Activated B cell treated with CpG ODN at 0.5 μM for 24 hours (primary cell): ENCODE data around the gene GALM. TPM values are rescaled to one million over a fixed set of nuclear protein-coding genes. Genes with fewer than 3 reads are reported as not detected.

ENCODE experiments used
- ATAC-seq: fragments of 200-7000 bp; cut with Tn5 transposase; one replicate; pipeline ENCODE4 v1.10.0; 2021; ENCODE audit warnings: low read depth, mild to moderate bottlenecking, moderate library complexity
- CTCF ChIA-PET: fragments of 350-600 bp; sonication (Branson Sonifier 250); formaldehyde crosslinking; loops from one replicate; lab custom pipeline; 2021; ENCODE audit warnings: antibody characterized with exemption; lab: Charles Lee
- POLR2A ChIA-PET: fragments of 350-600 bp; sonication (Branson Sonifier 250); formaldehyde crosslinking; loops from one replicate; lab custom pipeline; 2021; ENCODE audit warnings: antibody characterized with exemption; lab: Charles Lee
- DNase-seq: peaks from one replicate; pipeline ENCODE4 v3.0.0; 2022
- H3K27ac Mint-ChIP-seq: one replicate; pipeline ENCODE4 v1.8.0; 2020; ENCODE audit warnings: mixed read lengths
- H3K27me3 Mint-ChIP-seq: one replicate; pipeline ENCODE4 v1.8.0; 2021; ENCODE audit warnings: mixed read lengths
- H3K36me3 Mint-ChIP-seq: one replicate; pipeline ENCODE4 v1.8.0; 2021; ENCODE audit warnings: low read depth, mixed read lengths
- H3K4me1 Mint-ChIP-seq: one replicate; pipeline ENCODE4 v1.8.0; 2021; ENCODE audit warnings: mixed read lengths
- H3K4me3 Mint-ChIP-seq: one replicate; pipeline ENCODE4 v1.8.0; 2020; ENCODE audit warnings: mild to moderate bottlenecking, mixed read lengths
- H3K9me3 Mint-ChIP-seq: one replicate; pipeline ENCODE4 v1.8.0; 2020; ENCODE audit warnings: mixed read lengths
- intact Hi-C: fragments of 100-400 bp; cut with micrococcal nuclease; formaldehyde crosslinking; loops from one replicate; pipeline ENCODE4 v1.15.1; 2024
- total RNA-seq: library from RNA; stranded (reverse); gene quantifications from 2 replicates; pipeline ENCODE4 v1.2.3, GENCODE V29; 2022
- TF ChIP-seq, protein P1 (sequence below): fragments of 200-600 bp; IDR thresholded peaks from one replicate; pipeline ENCODE4 v1.8.0; 2022; ENCODE audit warnings: antibody characterized with exemption, mild to moderate bottlenecking

Gene GALM
- total RNA-seq, 1 donor from 2014 or later = 5.4 TPM

GRCh38 chr2:38649176-38649728 lies 16.7 kb upstream of the GALM start:
- Mint-ChIP-seq H3K4me3 (no peak overlapping the region), H3K27ac (no peak overlapping the region), H3K36me3 (no peaks in the 10 kb centered on the region), H3K9me3 (no peaks in the 10 kb centered on the region), H3K27me3 (peaks cover 3% of the 10 kb centered on the region), H3K4me1 (peaks cover 20% of the 10 kb centered on the region)
- TF ChIP-seq, protein P1, sequence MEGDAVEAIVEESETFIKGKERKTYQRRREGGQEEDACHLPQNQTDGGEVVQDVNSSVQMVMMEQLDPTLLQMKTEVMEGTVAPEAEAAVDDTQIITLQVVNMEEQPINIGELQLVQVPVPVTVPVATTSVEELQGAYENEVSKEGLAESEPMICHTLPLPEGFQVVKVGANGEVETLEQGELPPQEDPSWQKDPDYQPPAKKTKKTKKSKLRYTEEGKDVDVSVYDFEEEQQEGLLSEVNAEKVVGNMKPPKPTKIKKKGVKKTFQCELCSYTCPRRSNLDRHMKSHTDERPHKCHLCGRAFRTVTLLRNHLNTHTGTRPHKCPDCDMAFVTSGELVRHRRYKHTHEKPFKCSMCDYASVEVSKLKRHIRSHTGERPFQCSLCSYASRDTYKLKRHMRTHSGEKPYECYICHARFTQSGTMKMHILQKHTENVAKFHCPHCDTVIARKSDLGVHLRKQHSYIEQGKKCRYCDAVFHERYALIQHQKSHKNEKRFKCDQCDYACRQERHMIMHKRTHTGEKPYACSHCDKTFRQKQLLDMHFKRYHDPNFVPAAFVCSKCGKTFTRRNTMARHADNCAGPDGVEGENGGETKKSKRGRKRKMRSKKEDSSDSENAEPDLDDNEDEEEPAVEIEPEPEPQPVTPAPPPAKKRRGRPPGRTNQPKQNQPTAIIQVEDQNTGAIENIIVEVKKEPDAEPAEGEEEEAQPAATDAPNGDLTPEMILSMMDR = no peak
- DNase-seq (no peak), ATAC-seq (no peak)
- intact Hi-C loops = no loop called here
- ChIA-PET POLR2A (no interaction called here), CTCF (no interaction called here)

- TF ChIP-seq, protein P1 = no peak
- ChIA-PET POLR2A (no interaction called here), CTCF (no interaction called here)
- H3K36me3 Mint-ChIP-seq = no peaks in the 10 kb centered on the region
- ATAC-seq (no peak), DNase-seq (no peak)
- intact Hi-C loops = loop anchor here (5.0 kb wide), 1 partner anchor 48 kb away; the partner anchor contains the start of gene HNRNPLL
- no peaks in the 10 kb centered on the region for H3K9me3 Mint-ChIP-seq
- peaks cover 3% of the 10 kb centered on the region for H3K27me3 Mint-ChIP-seq
- H3K4me3 Mint-ChIP-seq = no peak overlapping the region
- H3K4me1 Mint-ChIP-seq = peaks cover 20% of the 10 kb centered on the region
- no peak overlapping the region for H3K27ac Mint-ChIP-seq
Measured at GRCh38 chr2:38650012-38650411, 15.9 kb upstream of the GALM start.

- H3K9me3 Mint-ChIP-seq = no peaks in the 10 kb centered on the region
- CTCF ChIA-PET = no interaction called here
- H3K36me3 Mint-ChIP-seq = no peaks in the 10 kb centered on the region
- DNase-seq (no peak), ATAC-seq (no peak)
- H3K27me3 Mint-ChIP-seq = peaks cover 5% of the 10 kb centered on the region
- H3K4me3 Mint-ChIP-seq = no peak overlapping the region
- POLR2A ChIA-PET = no interaction called here
- H3K27ac Mint-ChIP-seq = no peak overlapping the region
- TF ChIP-seq, protein P1 = no peak
- H3K4me1 Mint-ChIP-seq = peaks cover 20% of the 10 kb centered on the region
- intact Hi-C loops = loop anchor here (5.0 kb wide), 1 partner anchor 48 kb away; the partner anchor contains the start of gene HNRNPLL
Measured at GRCh38 chr2:38650717-38651116, 15.2 kb upstream of the GALM start.

DNA sequence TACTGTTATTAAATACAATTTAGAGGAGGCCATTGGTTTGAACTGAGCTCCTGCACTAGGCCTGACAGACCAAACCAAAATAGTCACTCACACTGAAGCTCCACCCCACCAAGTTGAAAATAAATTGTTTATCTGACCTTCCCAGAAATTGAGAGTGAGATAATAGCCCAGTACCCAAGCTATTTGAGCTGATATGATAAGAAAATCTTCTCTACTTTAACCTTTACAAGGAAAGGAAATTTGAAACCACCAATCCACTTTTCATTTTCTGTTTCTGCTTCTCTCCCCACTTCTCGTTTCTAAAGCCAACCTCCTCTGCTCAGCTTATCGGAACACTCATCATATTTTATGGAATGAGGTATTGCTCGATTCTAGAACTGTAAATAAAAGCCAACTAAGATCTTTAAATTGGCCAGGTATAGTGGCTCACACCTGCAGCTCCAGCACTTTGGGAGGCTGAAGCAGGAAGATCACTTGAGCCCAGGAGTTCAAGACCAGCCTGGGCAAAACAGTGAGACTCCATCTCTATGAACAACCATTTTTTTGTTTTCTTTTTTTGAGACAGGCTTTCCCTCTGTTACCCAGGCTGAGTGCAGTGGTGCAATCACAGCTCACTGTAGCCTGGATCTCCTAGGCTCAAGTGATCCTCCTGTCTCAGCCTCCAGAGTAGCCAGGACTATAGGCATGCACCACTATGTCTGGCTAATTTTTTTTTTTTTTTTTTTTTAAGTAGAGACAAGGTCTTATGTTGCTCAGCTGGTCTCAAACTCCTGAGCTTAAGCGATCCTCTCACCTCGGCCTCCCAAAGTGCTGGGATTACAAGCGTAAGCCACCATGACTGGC lies 13.3 kb upstream of the GALM start:
- POLR2A ChIA-PET = interaction anchor here (0.7 to 0.8 kb wide), 2 partner anchors 40 to 98 kb away, joined by 5 read pairs; partner anchors contain the start of gene SRSF7
- Mint-ChIP-seq H3K9me3 (no peaks in the 10 kb centered on the region), H3K4me3 (no peak overlapping the region), H3K4me1 (peaks cover 20% of the 10 kb centered on the region), H3K36me3 (no peaks in the 10 kb centered on the region), H3K27ac (no peak overlapping the region), H3K27me3 (peaks cover 7% of the 10 kb centered on the region)
- no peak for ATAC-seq
- no peak for DNase-seq
- intact Hi-C loops = loop anchor here (5.0 kb wide), 1 partner anchor 50 kb away; the partner anchor contains the start of gene HNRNPLL
- TF ChIP-seq, protein P1 = no peak
- CTCF ChIA-PET = interaction anchor here (2.6 kb wide), 1 partner anchor 71 kb away, joined by 8 read pairs; no protein-coding TSS in a partner anchor

GRCh38 chr2:38653380-38653714 lies 12.6 kb upstream of the GALM start:
- H3K27ac Mint-ChIP-seq = no peak overlapping the region
- no peak for DNase-seq
- H3K27me3 Mint-ChIP-seq = peaks cover 7% of the 10 kb centered on the region
- TF ChIP-seq, protein P1 = no peak
- H3K4me3 Mint-ChIP-seq = no peak overlapping the region
- no peak for ATAC-seq
- no peaks in the 10 kb centered on the region for H3K36me3 Mint-ChIP-seq
- H3K4me1 Mint-ChIP-seq = peaks cover 13% of the 10 kb centered on the region
- intact Hi-C loops = loop anchor here (5.0 kb wide), 1 partner anchor 51 kb away; the partner anchor contains the start of gene HNRNPLL
- POLR2A ChIA-PET = interaction anchor here (0.7 kb wide), 1 partner anchor 40 kb away, joined by 5 read pairs; no protein-coding TSS in a partner anchor
- CTCF ChIA-PET = interaction anchor here (2.6 kb wide), 1 partner anchor 72 kb away, joined by 8 read pairs; no protein-coding TSS in a partner anchor
- H3K9me3 Mint-ChIP-seq = no peaks in the 10 kb centered on the region
